ENCODE data around the gene FAM117B.

The FAM117B gene

DNA sequence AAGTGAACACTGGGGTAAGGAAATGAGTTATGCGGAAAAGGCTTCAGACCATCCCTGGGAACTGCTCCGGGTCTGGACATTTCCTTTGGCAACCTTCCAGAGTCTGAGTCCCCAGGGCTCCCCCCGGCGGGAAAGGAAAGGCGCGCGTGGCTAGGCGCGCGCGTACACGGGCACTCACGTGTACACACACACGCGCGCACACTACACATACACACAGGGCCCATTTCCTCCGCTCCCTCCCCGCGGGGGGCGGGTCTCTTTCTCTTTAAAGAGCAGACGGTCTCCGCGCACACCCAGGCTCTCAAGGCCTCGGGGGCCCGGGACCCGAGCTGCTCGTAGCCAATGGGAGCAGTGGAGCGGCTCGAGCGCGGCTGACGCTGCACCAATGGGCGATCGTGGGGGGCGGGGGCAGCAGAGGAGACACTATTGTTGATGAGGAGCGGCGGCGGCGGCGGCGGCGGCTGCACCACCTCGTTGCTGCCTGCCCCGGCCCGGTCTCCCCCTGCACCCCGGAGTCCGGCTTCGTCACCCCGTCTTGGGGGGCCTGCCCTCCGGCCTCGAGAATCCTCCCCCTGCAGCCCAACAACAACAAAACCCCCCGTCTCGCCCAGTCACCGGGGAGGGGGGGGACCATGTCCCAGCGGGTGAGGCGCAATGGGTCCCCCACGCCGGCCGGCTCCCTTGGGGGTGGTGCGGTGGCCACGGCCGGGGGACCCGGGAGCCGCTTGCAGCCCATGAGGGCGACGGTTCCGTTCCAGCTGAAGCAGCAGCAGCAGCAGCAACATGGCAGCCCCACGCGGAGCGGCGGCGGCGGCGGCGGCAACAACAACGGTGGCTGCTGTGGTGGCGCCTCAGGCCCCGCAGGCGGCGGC lies at the start of gene FAM117B:
Gene FAM117B, plus strand, starts transcription at position 414 of the 872 bp plus-strand sequence. Its CDS starts 219 bp downstream, at position 633.
- H3K4me3 ChIP-seq (ENCODE audit: insufficient read length, low read depth) = peak within 1 kb of the TSS; percentile 85
- H3K9me3 ChIP-seq (ENCODE audit: insufficient read depth, low read length) = no peaks in the 10 kb centered on the region
- no peaks in the 10 kb centered on the region for H3K27me3 ChIP-seq (ENCODE audit: insufficient read depth, insufficient read length)
- H3K9ac ChIP-seq (ENCODE audit: insufficient read length, low read depth) = peak within 1 kb of the TSS; percentile 89
- peak; percentile 95 for DNase-seq (ENCODE audit: low read depth, low spot score)
- H3K4me1 ChIP-seq (ENCODE audit: insufficient read depth, insufficient read length) = no peaks in the 10 kb centered on the region
- H3K36me3 ChIP-seq (ENCODE audit: insufficient read depth, insufficient read length, low read length) = no peaks in the 10 kb centered on the region
- TF ChIP-seq SUZ12 (IDR thresholded peaks at IDR 0.05; ENCODE audit: extremely low read depth, insufficient read depth, insufficient read length) (no peak), YY1 (IDR thresholded peaks at IDR 0.05; ENCODE audit: insufficient read depth, insufficient read length) (no peak), ZNF274 (IDR thresholded peaks at IDR 0.05; ENCODE audit: low read depth, low read length) (no peak)

GRCh38 chr2:202588647-202589581 lies 45.9 kb upstream of the FAM117B start:
- Histone ChIP-seq H3K4me3 (ENCODE audit: insufficient read length, low read depth) (no peak overlapping the region), H3K9me3 (ENCODE audit: insufficient read depth, low read length) (no peaks in the 10 kb centered on the region), H3K4me1 (ENCODE audit: insufficient read depth, insufficient read length) (peaks cover 8% of the 10 kb centered on the region), H3K9ac (ENCODE audit: insufficient read length, low read depth) (peak overlapping the region; percentile 34), H3K36me3 (ENCODE audit: insufficient read depth, insufficient read length, low read length) (no peaks in the 10 kb centered on the region), H3K27me3 (ENCODE audit: insufficient read depth, insufficient read length) (no peaks in the 10 kb centered on the region)
- TF ChIP-seq YY1 (IDR thresholded peaks at IDR 0.05; ENCODE audit: insufficient read depth, insufficient read length) (no peak), SUZ12 (IDR thresholded peaks at IDR 0.05; ENCODE audit: extremely low read depth, insufficient read depth, insufficient read length) (no peak), ZNF274 (IDR thresholded peaks at IDR 0.05; ENCODE audit: low read depth, low read length) (no peak)
- DNase-seq (ENCODE audit: low read depth, low spot score) = peak; percentile 76

GRCh38 chr2:202589582-202589949 lies 45.2 kb upstream of the FAM117B start:
- no peaks in the 10 kb centered on the region for H3K27me3 ChIP-seq (ENCODE audit: insufficient read depth, insufficient read length)
- H3K9ac ChIP-seq (ENCODE audit: insufficient read length, low read depth) = no peak overlapping the region
- H3K4me1 ChIP-seq (ENCODE audit: insufficient read depth, insufficient read length) = peaks cover 8% of the 10 kb centered on the region
- TF ChIP-seq SUZ12 (IDR thresholded peaks at IDR 0.05; ENCODE audit: extremely low read depth, insufficient read depth, insufficient read length) (no peak), YY1 (IDR thresholded peaks at IDR 0.05; ENCODE audit: insufficient read depth, insufficient read length) (no peak), ZNF274 (IDR thresholded peaks at IDR 0.05; ENCODE audit: low read depth, low read length) (no peak)
- H3K36me3 ChIP-seq (ENCODE audit: insufficient read depth, insufficient read length, low read length) = no peaks in the 10 kb centered on the region
- H3K9me3 ChIP-seq (ENCODE audit: insufficient read depth, low read length) = no peaks in the 10 kb centered on the region
- no peak for DNase-seq (ENCODE audit: low read depth, low spot score)
- no peak overlapping the region for H3K4me3 ChIP-seq (ENCODE audit: insufficient read length, low read depth)

DNA sequence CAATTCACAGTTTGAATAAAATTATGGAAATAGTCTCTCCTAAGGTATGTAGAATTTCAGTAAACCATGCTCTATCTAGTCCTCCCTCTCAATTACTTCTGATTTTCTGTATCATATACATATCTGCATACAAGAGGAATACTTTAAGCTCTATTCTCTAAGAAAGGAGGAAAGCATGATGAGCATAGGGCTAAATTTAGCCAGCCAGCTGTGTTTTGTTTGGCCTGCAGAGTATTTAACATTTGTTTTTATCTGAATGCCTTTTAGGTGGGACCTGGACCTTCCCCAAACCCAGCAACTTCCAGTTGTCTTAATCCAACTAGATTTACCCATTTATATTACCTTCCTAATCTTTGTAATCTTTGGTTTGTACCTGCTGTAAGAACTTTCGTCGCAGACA lies 42.2 kb upstream of the FAM117B start:
- DNase-seq (ENCODE audit: low read depth, low spot score) = no peak
- H3K27me3 ChIP-seq (ENCODE audit: insufficient read depth, insufficient read length) = no peaks in the 10 kb centered on the region
- H3K9me3 ChIP-seq (ENCODE audit: insufficient read depth, low read length) = no peaks in the 10 kb centered on the region
- peaks cover 8% of the 10 kb centered on the region for H3K4me1 ChIP-seq (ENCODE audit: insufficient read depth, insufficient read length)
- H3K4me3 ChIP-seq (ENCODE audit: insufficient read length, low read depth) = no peak overlapping the region
- TF ChIP-seq YY1 (IDR thresholded peaks at IDR 0.05; ENCODE audit: insufficient read depth, insufficient read length) = no peak
- no peak for TF ChIP-seq SUZ12 (IDR thresholded peaks at IDR 0.05; ENCODE audit: extremely low read depth, insufficient read depth, insufficient read length)
- no peak for TF ChIP-seq ZNF274 (IDR thresholded peaks at IDR 0.05; ENCODE audit: low read depth, low read length)
- H3K9ac ChIP-seq (ENCODE audit: insufficient read length, low read depth) = no peak overlapping the region
- H3K36me3 ChIP-seq (ENCODE audit: insufficient read depth, insufficient read length, low read length) = no peaks in the 10 kb centered on the region

- Histone ChIP-seq H3K9ac (ENCODE audit: insufficient read length, low read depth) (no peak overlapping the region), H3K27me3 (ENCODE audit: insufficient read depth, insufficient read length) (no peaks in the 10 kb centered on the region), H3K9me3 (ENCODE audit: insufficient read depth, low read length) (no peaks in the 10 kb centered on the region), H3K4me3 (ENCODE audit: insufficient read length, low read depth) (no peak overlapping the region), H3K4me1 (ENCODE audit: insufficient read depth, insufficient read length) (no peaks in the 10 kb centered on the region), H3K36me3 (ENCODE audit: insufficient read depth, insufficient read length, low read length) (no peaks in the 10 kb centered on the region)
- DNase-seq (ENCODE audit: low read depth, low spot score) = no peak
- no peak for TF ChIP-seq YY1 (IDR thresholded peaks at IDR 0.05; ENCODE audit: insufficient read depth, insufficient read length)
- TF ChIP-seq SUZ12 (IDR thresholded peaks at IDR 0.05; ENCODE audit: extremely low read depth, insufficient read depth, insufficient read length) = no peak
- TF ChIP-seq ZNF274 (IDR thresholded peaks at IDR 0.05; ENCODE audit: low read depth, low read length) = no peak
Observed at GRCh38 chr2:202599105-202599504, 35.7 kb upstream of the FAM117B start.

DNA sequence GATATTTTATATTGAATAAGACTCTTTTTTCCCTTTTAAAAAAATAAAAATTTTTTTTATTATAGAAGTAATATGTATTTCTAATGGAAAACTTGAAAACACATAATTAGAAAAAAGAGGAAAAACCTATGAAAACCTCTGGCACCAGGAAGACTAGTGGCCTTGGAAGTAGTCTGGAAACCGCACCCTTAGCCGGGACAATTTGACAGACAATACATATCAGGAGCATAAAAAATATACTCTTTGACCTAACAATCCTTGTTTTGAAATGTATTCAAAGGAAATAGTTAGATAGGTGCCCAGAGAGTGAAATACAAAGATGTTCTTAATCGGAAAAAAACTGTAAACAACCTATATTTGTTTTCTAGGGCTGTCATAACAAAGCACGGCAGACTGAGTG lies 34.9 kb upstream of the FAM117B start:
- no peaks in the 10 kb centered on the region for H3K36me3 ChIP-seq (ENCODE audit: insufficient read depth, insufficient read length, low read length)
- H3K27me3 ChIP-seq (ENCODE audit: insufficient read depth, insufficient read length) = no peaks in the 10 kb centered on the region
- no peak overlapping the region for H3K4me3 ChIP-seq (ENCODE audit: insufficient read length, low read depth)
- H3K4me1 ChIP-seq (ENCODE audit: insufficient read depth, insufficient read length) = no peaks in the 10 kb centered on the region
- no peaks in the 10 kb centered on the region for H3K9me3 ChIP-seq (ENCODE audit: insufficient read depth, low read length)
- TF ChIP-seq SUZ12 (IDR thresholded peaks at IDR 0.05; ENCODE audit: extremely low read depth, insufficient read depth, insufficient read length) = no peak
- no peak for TF ChIP-seq YY1 (IDR thresholded peaks at IDR 0.05; ENCODE audit: insufficient read depth, insufficient read length)
- no peak for TF ChIP-seq ZNF274 (IDR thresholded peaks at IDR 0.05; ENCODE audit: low read depth, low read length)
- DNase-seq (ENCODE audit: low read depth, low spot score) = no peak
- H3K9ac ChIP-seq (ENCODE audit: insufficient read length, low read depth) = no peak overlapping the region

GRCh38 chr2:202604699-202605098 lies 30.1 kb upstream of the FAM117B start:
- H3K4me3 ChIP-seq (ENCODE audit: insufficient read length, low read depth) = no peak overlapping the region
- H3K9ac ChIP-seq (ENCODE audit: insufficient read length, low read depth) = no peak overlapping the region
- no peaks in the 10 kb centered on the region for H3K36me3 ChIP-seq (ENCODE audit: insufficient read depth, insufficient read length, low read length)
- H3K27me3 ChIP-seq (ENCODE audit: insufficient read depth, insufficient read length) = no peaks in the 10 kb centered on the region
- no peak for DNase-seq (ENCODE audit: low read depth, low spot score)
- H3K4me1 ChIP-seq (ENCODE audit: insufficient read depth, insufficient read length) = no peaks in the 10 kb centered on the region
- TF ChIP-seq SUZ12 (IDR thresholded peaks at IDR 0.05; ENCODE audit: extremely low read depth, insufficient read depth, insufficient read length) = no peak
- TF ChIP-seq YY1 (IDR thresholded peaks at IDR 0.05; ENCODE audit: insufficient read depth, insufficient read length) = no peak
- TF ChIP-seq ZNF274 (IDR thresholded peaks at IDR 0.05; ENCODE audit: low read depth, low read length) = no peak
- H3K9me3 ChIP-seq (ENCODE audit: insufficient read depth, low read length) = no peaks in the 10 kb centered on the region

All from NT2/D1 (cell line).